GM19467 (cell line): Measurements from ENCODE around the gene GABPA.
A peak's percentile ranks its signal among the peaks of the same experiment; 100 is the strongest.
"Not testable (repeated sequence)": the region's sequence is repeated elsewhere in the genome, so short reads cannot be mapped to it uniquely, and the experiment has no call there.

ENCODE experiments used
- ATAC-seq: cut with Tn5 transposase; IDR thresholded peaks from one replicate; pipeline ENCODE4 v1.9.1; 2021; ENCODE audit warnings: mild to moderate bottlenecking, moderate library complexity; ENCODE audit not compliant: unreplicated experiment

GABPA gene

GRCh38 chr21:25737421-25737820, 2.6 kb downstream of the GABPA start:
- ATAC-seq: no peak

- ATAC-seq: no peak
Measured at GRCh38 chr21:25742900-25743299, 8.1 kb downstream of the GABPA start.

GRCh38 chr21:25744854-25745253, 10.1 kb downstream of the GABPA start:
- ATAC-seq: no peak

- ATAC-seq: no peak
Measured at GRCh38 chr21:25750085-25750484, 15.3 kb downstream of the GABPA start.

GRCh38 chr21:25752416-25752815, 17.6 kb downstream of the GABPA start:
- ATAC-seq: no peak

GRCh38 chr21:25756190-25756932, 21.6 kb downstream of the GABPA start:
- ATAC-seq: no peak

GRCh38 chr21:25757531-25757930, 22.8 kb downstream of the GABPA start:
- ATAC-seq: no peak

- no peak for ATAC-seq
Measured at GRCh38 chr21:25759573-25759972, 24.8 kb downstream of the GABPA start.

GRCh38 chr21:25760061-25760460, 25.3 kb downstream of the GABPA start:
- ATAC-seq: no peak

- ATAC-seq: no peak
Measured at GRCh38 chr21:25760677-25761076, 25.9 kb downstream of the GABPA start.

GRCh38 chr21:25764065-25764464, 29.3 kb downstream of the GABPA start:
- ATAC-seq: no peak

- no peak for ATAC-seq
Measured at GRCh38 chr21:25767921-25768320, 33.1 kb downstream of the GABPA start.

GRCh38 chr21:25772686-25773085, 37.9 kb downstream of the GABPA start:
- ATAC-seq: no peak

GRCh38 chr21:25776440-25776839, 41.7 kb downstream of the GABPA start:
- no peak for ATAC-seq

- ATAC-seq: not testable (repeated sequence)
Measured at GRCh38 chr21:25778126-25778875, 43.5 kb downstream of the GABPA start.

- no peak for ATAC-seq
Measured at GRCh38 chr21:25788677-25789076, 53.9 kb downstream of the GABPA start.

GRCh38 chr21:25790122-25790877, 55.5 kb downstream of the GABPA start:
- ATAC-seq: peak; percentile 59

- no peak for ATAC-seq
Measured at GRCh38 chr21:25790878-25791204, 56.1 kb downstream of the GABPA start.

GRCh38 chr21:25791319-25791718, 56.5 kb downstream of the GABPA start:
- ATAC-seq: no peak

GRCh38 chr21:25801217-25802014, 66.6 kb downstream of the GABPA start:
- peak; percentile 99 for ATAC-seq

GRCh38 chr21:25806060-25806459, 71.3 kb downstream of the GABPA start:
- ATAC-seq: no peak
